ENCODE data around the gene TSPO.

DNA sequence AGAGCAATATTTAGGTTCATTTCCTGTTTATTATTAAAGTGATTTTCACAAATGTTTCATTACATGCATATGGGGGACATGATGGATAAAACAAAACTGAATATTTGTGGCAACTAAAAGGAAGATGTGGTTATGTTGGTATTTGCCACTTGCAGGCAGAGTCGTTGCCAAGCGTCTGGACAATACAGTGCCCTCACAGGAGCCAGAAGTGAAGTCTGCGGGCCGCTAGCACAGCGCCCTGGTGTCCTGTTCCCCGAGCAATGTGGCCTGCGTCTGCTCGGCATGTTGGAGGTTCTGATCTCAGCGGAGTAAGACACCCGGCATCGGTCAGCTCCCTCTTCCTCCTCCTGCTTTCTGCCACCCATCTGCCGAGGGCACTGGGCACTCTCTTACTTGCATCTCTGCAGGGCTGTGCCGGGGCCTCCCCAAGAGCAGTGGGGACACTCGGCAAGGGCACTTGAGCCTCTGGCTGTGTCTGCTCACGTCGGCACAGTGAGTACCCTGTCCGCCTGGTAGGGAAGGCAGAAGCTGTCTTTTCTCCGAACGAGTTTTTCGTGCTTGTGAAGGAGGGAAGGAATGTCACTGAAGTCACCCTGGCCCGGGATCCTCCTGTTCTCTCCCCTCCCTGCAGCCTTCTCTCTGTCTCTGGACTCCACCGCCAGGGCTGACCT lies 46.0 kb downstream of the TSPO start:
- TF ChIP-seq TCF7L2 (IDR thresholded peaks at IDR 0.05; ENCODE audit: low read depth, low read length) (no peak), POLR2AphosphoS5 (IDR thresholded peaks at IDR 0.05; ENCODE audit: low read depth, low read length) (no peak), SIN3A (IDR thresholded peaks at IDR 0.05; ENCODE audit: borderline replicate concordance, insufficient read depth, low read depth, low read length) (no peak)
- TF ChIP-seq, protein P1, sequence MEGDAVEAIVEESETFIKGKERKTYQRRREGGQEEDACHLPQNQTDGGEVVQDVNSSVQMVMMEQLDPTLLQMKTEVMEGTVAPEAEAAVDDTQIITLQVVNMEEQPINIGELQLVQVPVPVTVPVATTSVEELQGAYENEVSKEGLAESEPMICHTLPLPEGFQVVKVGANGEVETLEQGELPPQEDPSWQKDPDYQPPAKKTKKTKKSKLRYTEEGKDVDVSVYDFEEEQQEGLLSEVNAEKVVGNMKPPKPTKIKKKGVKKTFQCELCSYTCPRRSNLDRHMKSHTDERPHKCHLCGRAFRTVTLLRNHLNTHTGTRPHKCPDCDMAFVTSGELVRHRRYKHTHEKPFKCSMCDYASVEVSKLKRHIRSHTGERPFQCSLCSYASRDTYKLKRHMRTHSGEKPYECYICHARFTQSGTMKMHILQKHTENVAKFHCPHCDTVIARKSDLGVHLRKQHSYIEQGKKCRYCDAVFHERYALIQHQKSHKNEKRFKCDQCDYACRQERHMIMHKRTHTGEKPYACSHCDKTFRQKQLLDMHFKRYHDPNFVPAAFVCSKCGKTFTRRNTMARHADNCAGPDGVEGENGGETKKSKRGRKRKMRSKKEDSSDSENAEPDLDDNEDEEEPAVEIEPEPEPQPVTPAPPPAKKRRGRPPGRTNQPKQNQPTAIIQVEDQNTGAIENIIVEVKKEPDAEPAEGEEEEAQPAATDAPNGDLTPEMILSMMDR (IDR thresholded peaks at IDR 0.05): no peak
- TF ChIP-seq, protein P2, sequence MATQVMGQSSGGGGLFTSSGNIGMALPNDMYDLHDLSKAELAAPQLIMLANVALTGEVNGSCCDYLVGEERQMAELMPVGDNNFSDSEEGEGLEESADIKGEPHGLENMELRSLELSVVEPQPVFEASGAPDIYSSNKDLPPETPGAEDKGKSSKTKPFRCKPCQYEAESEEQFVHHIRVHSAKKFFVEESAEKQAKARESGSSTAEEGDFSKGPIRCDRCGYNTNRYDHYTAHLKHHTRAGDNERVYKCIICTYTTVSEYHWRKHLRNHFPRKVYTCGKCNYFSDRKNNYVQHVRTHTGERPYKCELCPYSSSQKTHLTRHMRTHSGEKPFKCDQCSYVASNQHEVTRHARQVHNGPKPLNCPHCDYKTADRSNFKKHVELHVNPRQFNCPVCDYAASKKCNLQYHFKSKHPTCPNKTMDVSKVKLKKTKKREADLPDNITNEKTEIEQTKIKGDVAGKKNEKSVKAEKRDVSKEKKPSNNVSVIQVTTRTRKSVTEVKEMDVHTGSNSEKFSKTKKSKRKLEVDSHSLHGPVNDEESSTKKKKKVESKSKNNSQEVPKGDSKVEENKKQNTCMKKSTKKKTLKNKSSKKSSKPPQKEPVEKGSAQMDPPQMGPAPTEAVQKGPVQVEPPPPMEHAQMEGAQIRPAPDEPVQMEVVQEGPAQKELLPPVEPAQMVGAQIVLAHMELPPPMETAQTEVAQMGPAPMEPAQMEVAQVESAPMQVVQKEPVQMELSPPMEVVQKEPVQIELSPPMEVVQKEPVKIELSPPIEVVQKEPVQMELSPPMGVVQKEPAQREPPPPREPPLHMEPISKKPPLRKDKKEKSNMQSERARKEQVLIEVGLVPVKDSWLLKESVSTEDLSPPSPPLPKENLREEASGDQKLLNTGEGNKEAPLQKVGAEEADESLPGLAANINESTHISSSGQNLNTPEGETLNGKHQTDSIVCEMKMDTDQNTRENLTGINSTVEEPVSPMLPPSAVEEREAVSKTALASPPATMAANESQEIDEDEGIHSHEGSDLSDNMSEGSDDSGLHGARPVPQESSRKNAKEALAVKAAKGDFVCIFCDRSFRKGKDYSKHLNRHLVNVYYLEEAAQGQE (IDR thresholded peaks at IDR 0.05; ENCODE audit: insufficient read depth in 1 of 2, low read depth in 2 of 2, low read length in 1 of 2): no peak

Data from Panc1 (cell line).